Erythroblast (primary cell): ENCODE results near the gene XYLT1.

Source experiments
- DNase-seq, 2 experiments: peaks; one replicate each; lab custom pipeline; 2025; lab: John Stamatoyannopoulos, UW
- GATA1 ChIP-seq: IDR thresholded peaks from 2 replicates; pipeline ENCODE4 v1.6.1; 2011; ENCODE audit warnings: low read depth, mild to moderate bottlenecking, control low read depth, low read length, moderate library complexity
- POLR2A ChIP-seq: IDR thresholded peaks from 2 replicates; pipeline ENCODE4 v1.6.1; 2011; ENCODE audit warnings: mild to moderate bottlenecking, low read length

Gene XYLT1

DNA sequence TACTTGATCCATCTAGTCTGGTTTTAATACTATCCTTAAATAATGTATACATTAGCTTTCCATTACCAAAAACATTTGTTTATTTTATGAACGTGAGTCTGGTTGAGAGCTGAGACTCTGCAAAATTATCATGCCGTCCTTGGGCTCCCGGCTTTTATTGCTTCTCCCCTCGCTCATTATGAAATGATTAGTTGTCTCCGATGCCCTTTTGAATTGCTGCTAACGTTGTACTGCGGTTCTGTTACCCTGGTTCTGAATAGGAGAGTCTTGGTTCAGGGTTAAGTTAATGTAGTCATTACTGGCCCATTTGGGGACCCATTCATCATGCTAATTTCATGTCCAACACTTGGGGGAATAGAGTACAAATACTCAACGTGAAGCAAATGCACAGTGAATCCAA, 12.8 kb downstream of the XYLT1 start:
- no peak for DNase-seq
- TF ChIP-seq POLR2A (no peak), GATA1 (no peak)

DNA sequence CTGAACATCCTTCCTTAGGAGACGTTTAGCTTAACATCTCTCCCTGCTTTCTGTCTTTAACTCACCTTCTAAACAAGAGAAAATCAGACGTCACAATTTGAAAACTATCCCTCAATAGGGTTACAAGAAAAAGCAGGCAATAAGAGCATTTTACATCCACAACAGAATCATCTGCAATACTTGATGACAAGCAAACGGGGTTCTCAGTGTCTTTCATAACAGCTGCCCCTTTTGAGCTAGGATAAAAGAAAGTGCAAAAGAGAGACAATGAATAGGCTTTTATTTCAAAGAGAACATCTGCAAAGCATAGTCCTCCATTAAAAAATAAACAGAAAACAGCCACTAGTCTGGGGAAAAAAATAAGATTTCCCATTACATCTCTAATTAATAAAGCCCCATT, 13.2 kb downstream of the XYLT1 start:
- DNase-seq, result no peak
- TF ChIP-seq GATA1, result no peak
- TF ChIP-seq POLR2A, result no peak

DNA sequence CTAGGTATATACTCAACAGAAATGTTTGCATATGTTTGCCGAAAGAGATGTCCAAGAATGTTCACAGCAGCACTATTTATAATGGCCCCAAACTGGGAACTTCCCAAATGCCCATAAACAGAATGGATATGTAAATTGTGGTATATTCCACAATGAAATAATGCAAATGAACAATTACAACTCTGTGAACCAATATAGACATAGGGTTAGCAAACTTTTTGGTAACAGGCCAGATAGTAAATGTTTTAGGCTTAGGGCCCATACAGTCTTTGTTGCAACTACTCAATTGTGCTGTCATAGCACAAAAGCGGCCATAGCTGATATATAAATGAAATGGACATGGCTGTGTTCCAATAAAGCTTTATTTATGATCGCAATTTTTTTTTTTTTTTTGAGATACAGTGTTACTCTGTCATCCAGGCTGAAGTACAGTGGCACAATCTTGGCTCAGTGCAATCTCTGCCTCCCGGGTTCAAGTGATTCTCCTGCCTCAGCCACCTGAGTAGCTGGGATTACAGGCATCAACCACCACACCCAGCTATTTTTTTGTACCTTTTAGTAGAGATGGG, 16.5 kb downstream of the XYLT1 start:
- DNase-seq, result no peak
- no peak for TF ChIP-seq POLR2A
- no peak for TF ChIP-seq GATA1

GRCh38 chr16:17453364-17454038, 17.3 kb downstream of the XYLT1 start:
- DNase-seq, result no peak
- TF ChIP-seq POLR2A (no peak), GATA1 (no peak)

GRCh38 chr16:17452922-17453321, 17.8 kb downstream of the XYLT1 start:
- no peak for DNase-seq
- TF ChIP-seq POLR2A, result no peak
- TF ChIP-seq GATA1, result no peak

DNA sequence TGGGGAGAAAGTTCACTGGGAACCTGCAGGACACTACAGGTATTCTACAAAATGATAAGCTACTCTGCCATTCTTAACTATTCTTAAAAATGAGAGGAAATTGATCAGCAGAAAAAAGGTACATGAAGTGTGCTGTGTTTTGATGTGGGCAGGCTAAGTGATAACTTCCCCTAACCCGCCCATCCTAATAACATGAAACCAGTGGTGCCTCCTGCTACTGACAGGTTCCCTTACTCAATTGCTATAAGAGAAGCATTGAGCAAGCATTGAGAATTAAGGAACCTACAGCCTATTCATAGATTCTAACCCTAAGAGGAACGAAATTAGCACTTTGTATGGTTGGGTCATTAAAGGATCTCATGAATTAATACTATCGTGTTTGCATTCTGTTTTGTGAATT, 18.9 kb downstream of the XYLT1 start:
- TF ChIP-seq GATA1, result no peak
- no peak for TF ChIP-seq POLR2A
- DNase-seq, result no peak

- DNase-seq, result no peak
- no peak for TF ChIP-seq POLR2A
- no peak for TF ChIP-seq GATA1
Measured at GRCh38 chr16:17450291-17450690, 20.5 kb downstream of the XYLT1 start.

DNA sequence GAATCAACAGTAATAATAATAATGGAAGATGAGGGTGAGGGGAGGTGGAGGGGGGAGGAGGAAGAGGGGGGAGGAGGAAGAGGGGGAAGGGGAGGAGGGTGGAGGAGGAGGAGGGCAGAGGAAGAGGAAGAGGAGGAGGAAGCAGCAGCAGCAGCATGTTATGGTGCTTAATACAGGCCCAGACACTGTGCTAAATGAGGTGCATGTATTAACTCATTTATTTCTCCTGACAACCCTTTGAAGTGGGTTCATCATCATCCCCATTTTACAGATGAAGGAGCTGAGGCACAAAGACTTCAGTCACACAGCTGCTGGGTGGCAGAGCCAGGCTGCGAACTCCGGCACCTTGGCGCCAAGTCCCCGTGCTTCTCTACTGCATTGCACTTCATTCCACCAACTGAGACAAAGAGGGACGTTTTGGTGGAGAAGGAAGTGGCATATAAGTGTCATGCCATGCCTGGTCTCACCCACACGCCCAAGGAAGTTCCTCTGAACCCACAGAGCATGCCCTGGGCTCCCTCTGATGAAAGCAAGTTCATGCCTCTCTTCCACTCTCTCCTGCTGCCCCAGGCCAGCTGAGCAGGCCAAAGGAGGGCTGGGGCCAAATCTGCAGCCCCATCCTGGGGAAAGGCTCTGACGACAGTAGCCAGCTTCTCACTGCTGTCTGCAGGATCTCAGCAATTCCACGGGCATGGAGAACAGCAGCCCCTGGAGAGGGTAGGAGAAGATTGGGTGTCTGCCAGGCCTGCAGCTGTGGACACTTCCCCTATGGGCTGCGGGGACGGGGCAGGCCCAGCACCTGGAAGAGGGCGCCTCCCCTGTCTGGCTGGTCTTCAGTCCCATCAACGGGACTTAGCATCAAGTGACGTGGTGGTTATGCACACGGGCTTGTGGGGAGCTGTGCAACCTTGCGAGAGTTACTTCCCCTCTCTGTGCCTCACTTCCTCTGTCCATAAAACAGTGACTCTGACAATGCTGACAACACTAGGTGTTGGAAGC, 21.8 kb downstream of the XYLT1 start:
- no peak for TF ChIP-seq GATA1
- no peak for TF ChIP-seq POLR2A
- DNase-seq, result no peak

DNA sequence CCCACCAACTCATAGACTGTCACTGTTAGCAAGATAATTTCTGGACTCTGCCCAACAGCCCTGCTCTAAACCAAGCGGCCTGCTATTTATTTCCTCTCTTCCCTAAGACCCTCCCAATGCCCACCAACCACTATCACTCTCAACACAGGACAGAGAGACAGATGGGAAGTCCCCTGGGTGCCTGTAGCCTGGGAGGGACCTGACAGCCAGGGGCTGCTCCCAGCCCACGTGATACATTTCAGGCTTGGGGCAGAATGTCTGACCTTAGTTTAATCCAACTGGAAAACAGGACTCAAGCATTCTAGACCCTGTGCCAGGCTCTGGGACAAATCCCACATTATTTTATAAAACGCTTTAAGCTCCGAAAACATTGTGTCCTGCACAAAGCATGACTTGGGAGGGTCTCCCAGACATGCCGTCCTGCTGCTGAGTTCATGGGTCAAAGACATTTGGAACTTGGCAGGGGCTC, 23.6 kb downstream of the XYLT1 start:
- no peak for DNase-seq
- TF ChIP-seq POLR2A, result no peak
- TF ChIP-seq GATA1, result no peak

DNA sequence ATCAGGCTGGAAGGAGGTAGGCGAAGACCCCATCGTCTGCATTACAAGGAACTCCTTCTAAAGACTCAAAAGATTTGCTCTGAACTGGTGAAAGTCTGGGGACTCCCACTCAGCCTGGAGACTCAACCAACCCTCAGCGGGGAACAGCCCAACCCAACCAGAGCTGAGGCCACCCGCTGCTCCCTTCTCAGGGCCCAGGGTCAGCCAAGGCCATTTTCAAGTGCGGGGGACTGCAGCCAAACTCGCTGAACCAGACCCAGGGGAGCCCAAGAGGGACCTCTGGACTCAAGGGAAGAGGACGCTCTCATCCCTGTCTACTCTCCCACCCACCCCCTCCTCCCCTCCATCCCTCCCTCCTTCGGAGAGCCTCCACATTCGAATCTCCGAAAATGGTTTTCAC, 24.1 kb downstream of the XYLT1 start:
- no peak for DNase-seq
- TF ChIP-seq POLR2A (no peak), GATA1 (no peak)

DNA sequence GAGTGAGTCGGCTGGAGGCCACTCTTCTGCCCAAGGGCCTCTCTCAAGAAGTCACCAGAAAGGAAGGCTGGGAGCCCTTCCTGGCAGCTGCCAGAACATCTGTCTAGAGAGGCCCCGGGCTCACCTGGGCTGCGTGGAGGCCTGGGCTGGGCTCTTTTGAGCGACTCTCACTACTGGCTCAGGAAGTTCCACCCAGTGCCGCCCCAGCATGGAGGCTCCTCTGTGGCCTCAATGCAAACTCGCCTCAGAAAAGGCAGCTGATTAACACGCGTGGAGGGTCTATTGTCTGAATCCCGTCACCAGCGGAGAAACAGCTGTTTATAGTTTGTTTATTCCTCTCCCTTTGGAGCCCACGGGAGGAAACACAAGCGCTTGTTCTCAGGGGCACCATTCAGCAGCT, 25.3 kb downstream of the XYLT1 start:
- no peak for DNase-seq
- TF ChIP-seq GATA1, result no peak
- TF ChIP-seq POLR2A, result no peak

GRCh38 chr16:17444658-17445057, 26.1 kb downstream of the XYLT1 start:
- TF ChIP-seq GATA1, result no peak
- TF ChIP-seq POLR2A, result no peak
- no peak for DNase-seq

DNA sequence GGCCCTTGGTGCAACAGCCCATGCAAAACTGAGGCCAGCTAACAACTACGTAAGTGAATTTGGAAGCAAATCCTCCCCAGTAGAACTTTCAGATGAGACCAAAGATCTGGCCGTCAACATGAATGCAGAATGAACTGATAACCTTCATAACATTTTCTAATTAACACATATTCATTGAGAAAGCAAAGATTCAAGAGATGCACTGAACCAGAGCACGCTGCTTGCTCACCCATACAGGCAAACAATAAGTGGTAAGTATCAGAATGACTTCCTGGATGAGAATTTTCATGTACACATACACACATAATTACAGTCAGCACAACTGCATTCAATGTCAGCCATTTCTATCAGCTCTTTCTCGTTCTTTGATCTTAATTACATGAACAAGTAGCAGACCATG, 30.6 kb downstream of the XYLT1 start:
- TF ChIP-seq GATA1, result no peak
- no peak for TF ChIP-seq POLR2A
- DNase-seq, result no peak

- TF ChIP-seq GATA1 (no peak), POLR2A (no peak)
Measured at GRCh38 chr16:17439580-17439979, 31.2 kb downstream of the XYLT1 start.

More at GRCh38 chr16:17439580-17439979, 31.2 kb downstream of the XYLT1 start:
- DNase-seq, result no peak
